K562 (cell line): ENCODE measurements around the gene FBXL2. TPM values are rescaled to one million over a fixed set of nuclear protein-coding genes. Genes with fewer than 3 reads are reported as not detected.

Source experiments
- ATAC-seq: fragments of 200-7000 bp; cut with Tn5 transposase; 3 replicates; pipeline ENCODE4 v1.9.1; 2020; ENCODE audit warnings: moderate library complexity
- BruUV-seq: library from RNA; stranded (reverse); fragments of 400-500 nt; replicated peaks from 2 replicates; lab custom pipeline; 2021; lab: Mats Ljungman, UMichigan
- CTCF ChIA-PET: fragments of 300-600 bp; formaldehyde crosslinking; extraction: SDS; loops from one replicate; lab custom pipeline; 2021; ENCODE audit warnings: low intra/inter-chr PET ratio; lab: Yijun Ruan, JAX
- POLR2A ChIA-PET: fragments of 300-600, 350-650 bp; sonication (Branson Sonifier 250); formaldehyde crosslinking; extraction: SDS; loops from one replicate; lab custom pipeline; 2021; ENCODE audit warnings: antibody characterized with exemption, inconsistent platforms; lab: Yijun Ruan, JAX
- DNase-seq, 4 experiments: peaks; one replicate each; pipeline versions ENCODE4 v3.0.0 to v3.0.0-alpha.2; 2011 to 2018; ENCODE audit warnings: low spot score in 3 of 4, mixed read lengths in 3 of 4; ENCODE audit errors: extremely low read depth in 1 of 4
- FAIRE-seq: peaks from 2 replicates; lab custom pipeline; 2011; peaks lifted over from hg19 to GRCh38; lab: Jason Lieb, UNC
- H2AFZ ChIP-seq: 2 replicates; pipeline ENCODE4 v1.6.0; 2011; ENCODE audit warnings: low read depth, low read length, control low read depth, inconsistent platforms
- H3K27ac ChIP-seq: fragments of 200-600 bp; 3 replicates; pipeline ENCODE4 v1.8.0; 2011; ENCODE audit warnings: low read depth, mild to moderate bottlenecking, control low read depth, inconsistent platforms, low read length, moderate library complexity, mixed read lengths; ENCODE audit errors: extremely low read depth
- H3K27me3 ChIP-seq, 2 experiments: fragments of 300-600 bp in 1 of 2; 2 replicates in 1 of 2; 3 replicates in 1 of 2; pipeline versions ENCODE4 v1.6.0 to v1.8.0; 2011; ENCODE audit warnings: inconsistent platforms in 2 of 2, low read length in 2 of 2, mild to moderate bottlenecking in 1 of 2, mixed read lengths in 1 of 2, moderate library complexity in 1 of 2; ENCODE audit not compliant: control insufficient read depth in 2 of 2, insufficient read depth in 2 of 2
- H3K36me3 ChIP-seq: fragments of 300-600 bp; 3 replicates; pipeline ENCODE4 v1.8.0; 2011; ENCODE audit warnings: mild to moderate bottlenecking, low read length, inconsistent platforms; ENCODE audit not compliant: control insufficient read depth, insufficient read depth
- H3K4me1 ChIP-seq, 2 experiments: fragments of 200-600 bp in 1 of 2; replicated peaks in 1 of 2; 2 replicates in 1 of 2; 3 replicates in 1 of 2; pipeline versions ENCODE4 v1.5.1 to v1.8.0; 2011; ENCODE audit warnings: inconsistent platforms in 2 of 2, low read length in 2 of 2, mild to moderate bottlenecking in 1 of 2, mixed read lengths in 1 of 2, moderate library complexity in 1 of 2; ENCODE audit not compliant: control insufficient read depth in 2 of 2, insufficient read depth in 2 of 2
- H3K4me2 ChIP-seq: 2 replicates; pipeline ENCODE4 v1.6.1; 2011; ENCODE audit warnings: low read length, control low read depth, inconsistent platforms, mixed read lengths; ENCODE audit not compliant: insufficient read depth
- H3K4me3 ChIP-seq: fragments of 200-600 bp; sonication (generic), shearing (Covaris generic); 2 replicates; pipeline ENCODE4 v1.5.1; 2016; ENCODE audit warnings: control low read depth, inconsistent platforms
- H3K79me2 ChIP-seq: fragments of 200-600 bp; 3 replicates; pipeline ENCODE4 v1.8.0; 2011; ENCODE audit warnings: low read length, inconsistent platforms; ENCODE audit not compliant: control insufficient read depth, insufficient read depth
- H3K9ac ChIP-seq, 2 experiments: 2 replicates each; pipeline versions ENCODE4 v1.6.0 to v1.6.1; 2011; ENCODE audit warnings: low read depth in 2 of 2, low read length in 2 of 2, control low read depth in 1 of 2, inconsistent platforms in 1 of 2, mild to moderate bottlenecking in 1 of 2, mixed read lengths in 1 of 2; ENCODE audit not compliant: insufficient read depth in 1 of 2
- H3K9me1 ChIP-seq: one replicate; pipeline ENCODE4 v1.6.0; 2011; ENCODE audit warnings: inconsistent platforms, mild to moderate bottlenecking, low read length, moderate library complexity; ENCODE audit not compliant: control insufficient read depth, insufficient read depth
- H3K9me3 ChIP-seq: replicated peaks from 2 replicates; pipeline ENCODE4 v1.5.1; 2011; ENCODE audit warnings: low read depth, low read length, inconsistent platforms; ENCODE audit not compliant: control insufficient read depth, insufficient read depth
- H4K20me1 ChIP-seq: replicated peaks from 2 replicates; pipeline ENCODE4 v1.6.1; 2011; ENCODE audit warnings: low read length, inconsistent platforms, mixed read lengths; ENCODE audit not compliant: control insufficient read depth, insufficient read depth
- CEBPB ChIP-seq: fragments of 450-650 bp; IDR thresholded peaks from 2 replicates; pipeline ENCODE4 v1.6.1; 2016; ENCODE audit warnings: missing genetic modification characterization, missing compliant biosample characterization
- CEBPG ChIP-seq, 3 experiments: fragments of 200-800 bp in 1 of 3; sonication (Bioruptor generic) in 1 of 3; sonication (generic) in 1 of 3; formaldehyde crosslinking in 1 of 3; IDR thresholded peaks in 2 of 3; conservative IDR thresholded peaks in 1 of 3; 2 replicates each; pipeline versions ENCODE4 v1.6.1 to v1.8.0; 2016 to 2022; ENCODE audit warnings: missing compliant biosample characterization in 2 of 3, missing genetic modification characterization in 2 of 3, mild to moderate bottlenecking in 1 of 3, missing genetic modification reagents in 1 of 3
- FOS ChIP-seq: IDR thresholded peaks from 3 replicates; pipeline ENCODE4 v1.6.1; 2011; ENCODE audit not compliant: insufficient read length; ENCODE audit errors: extremely low read depth
- SMARCA5 ChIP-seq: fragments of 450-650 bp; IDR thresholded peaks from 2 replicates; pipeline ENCODE4 v1.6.1; 2016
- ZC3H11A ChIP-seq: IDR thresholded peaks from 2 replicates; pipeline ENCODE4 v1.6.1; 2012; ENCODE audit warnings: low read depth, low read length, improper control_type of control experiment
- ZNF695 ChIP-seq: fragments of 450-650 bp; formaldehyde crosslinking; IDR thresholded peaks from 2 replicates; pipeline ENCODE4 v1.4.0; 2020; ENCODE audit warnings: mild to moderate bottlenecking, moderate library complexity
- WGBS: fragments of 100-300 bp; shearing (Covaris generic); methylation state at CpG from one replicate; pipeline ENCODE4 v1.1.6; 2016; ENCODE audit warnings: low coverage, mixed read lengths; ENCODE audit not compliant: insufficient coverage; ENCODE audit errors: missing lambda C conversion rate; 5-methylcytosine and 5-hydroxymethylcytosine counted together
- in situ Hi-C: fragments of 300-500 bp; cut with MboI; formaldehyde crosslinking; loops from 4 replicates; pipeline ENCODE4 v1.15.0; 2018; ENCODE audit warnings: inconsistent platforms, mixed read lengths
- intact Hi-C: fragments of 100-400 bp; cut with micrococcal nuclease; formaldehyde crosslinking; loops from 2 replicates; pipeline ENCODE4 v1.14.2; 2022
- polyA plus RNA-seq, 8 experiments: library from polyadenylated mRNA; depleted of rRNA in 4 of 8; stranded (reverse) in 5 of 8; unstranded in 3 of 8; fragments of >200 nt; fragmentation: Nextera tagmentation in 2 of 8; fragmentation: Illumina TruSeq in 1 of 8; extraction: Ambion mirVana in 2 of 8; extraction: Trizol in 1 of 8; gene quantifications; 2 replicates each; pipeline versions ENCODE4 v1.2.1 to v1.2.3, GENCODE V29; 2011 to 2014; ENCODE audit warnings: inconsistent platforms in 1 of 8, missing spikeins in 1 of 8
- total RNA-seq, 7 experiments: library from RNA; depleted of rRNA in 6 of 7; stranded (reverse); fragments of >200 nt in 6 of 7; fragmentation: Illumina TruSeq in 2 of 7; extraction: Trizol in 2 of 7; gene quantifications; 2 replicates each; pipeline versions ENCODE4 v1.2.1 to v1.2.3, GENCODE V29; 2011 to 2021; ENCODE audit warnings: low replicate concordance in 1 of 7
- TF ChIP-seq, protein P1 (sequence below), 2 experiments: fragments of 450-650 bp in 1 of 2; sonication (generic) in 1 of 2; formaldehyde crosslinking in 1 of 2; IDR thresholded peaks in 1 of 2; conservative IDR thresholded peaks in 1 of 2; 2 replicates each; pipeline versions ENCODE4 v1.6.1 to v1.8.1; 2016 to 2023; ENCODE audit warnings: mild to moderate bottlenecking in 2 of 2, moderate library complexity in 2 of 2, inconsistent platforms in 1 of 2, missing genetic modification reagents in 1 of 2
- TF ChIP-seq, protein P2 (sequence below): sonication (generic); formaldehyde crosslinking; IDR thresholded peaks from 2 replicates; pipeline ENCODE4 v1.8.1; 2023; ENCODE audit warnings: mild to moderate bottlenecking, missing genetic modification reagents

FBXL2 gene
- total and polyA plus RNA-seq, 9 of the 15 experiments (the other 6 are each of a cell fraction or from before 2014, with no cell fraction given), result 1.3 to 6.9 (median 1.9) TPM

DNA sequence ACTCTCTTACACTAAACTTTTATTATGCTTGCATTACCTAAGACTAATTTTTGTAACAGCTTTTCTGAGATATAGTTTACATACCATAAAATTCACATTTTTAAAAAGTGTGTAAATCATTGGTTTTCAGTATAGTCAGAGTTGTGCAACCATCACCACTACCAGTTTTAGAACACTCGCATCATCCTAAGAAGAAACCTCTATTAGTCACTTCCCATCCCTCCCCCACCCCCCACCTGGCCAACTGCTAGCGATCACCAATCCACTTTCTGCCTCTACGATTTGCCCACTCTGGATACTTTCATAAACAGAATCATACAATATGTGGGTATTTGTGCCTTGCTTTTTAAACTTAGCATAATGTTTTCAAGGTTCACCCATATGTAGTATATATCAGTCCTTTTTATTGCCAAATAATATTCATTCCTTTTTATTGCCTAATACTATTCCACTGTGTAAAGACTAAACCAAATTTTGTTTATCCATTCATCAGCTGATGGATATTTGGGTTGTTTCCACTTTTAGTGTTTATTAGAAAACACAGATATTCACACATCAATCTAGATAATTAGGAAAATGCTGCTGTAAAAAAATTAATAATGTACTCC is 139.9 kb downstream of the FBXL2 start:
- BruUV-seq, result no TSS peak
- Histone ChIP-seq H3K36me3 (peaks cover 75% of the 10 kb centered on the region), H3K4me3 (no peak overlapping the region), H3K9me1 (no peaks in the 10 kb centered on the region), H3K4me2 (no peak overlapping the region), H3K4me1 (no peaks in the 10 kb centered on the region), H3K9me3 (no peaks in the 10 kb centered on the region), H3K27ac (no peak overlapping the region), H3K9ac (no peak overlapping the region), H3K79me2 (peaks cover 30% of the 10 kb centered on the region; the same call in 2 of the 3 replicates), H3K27me3 (no peaks in the 10 kb centered on the region), H2AFZ (no peak overlapping the region), H4K20me1 (no peaks in the 10 kb centered on the region)
- peak; percentile 60; the same call in 1 of the 2 replicates for TF ChIP-seq CEBPB
- TF ChIP-seq, protein P1, sequence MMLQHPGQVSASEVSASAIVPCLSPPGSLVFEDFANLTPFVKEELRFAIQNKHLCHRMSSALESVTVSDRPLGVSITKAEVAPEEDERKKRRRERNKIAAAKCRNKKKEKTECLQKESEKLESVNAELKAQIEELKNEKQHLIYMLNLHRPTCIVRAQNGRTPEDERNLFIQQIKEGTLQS (IDR thresholded peaks at IDR 0.05), result peak; percentile 56
- TF ChIP-seq, protein P1 (CRISPR knock-in tag; conservative IDR thresholded peaks at IDR 0.05), result no peak
- no peak for TF ChIP-seq ZNF695 (CRISPR knock-in tag)
- no peak for TF ChIP-seq FOS
- no peak for TF ChIP-seq CEBPG (CRISPR knock-in tag; IDR thresholded peaks at IDR 0.05)
- peak in 1 of 2 experiments; percentile 75; a peak in 3 of 4 replicates for TF ChIP-seq CEBPG (tag; conservative IDR thresholded peaks at IDR 0.05 in 1 of 2, IDR thresholded peaks at IDR 0.05 in 1 of 2)
- 0 out of 2 replicates have a peak, but pooled peaks have one; percentile 10 for TF ChIP-seq SMARCA5
- no peak for TF ChIP-seq ZC3H11A
- TF ChIP-seq, protein P2, sequence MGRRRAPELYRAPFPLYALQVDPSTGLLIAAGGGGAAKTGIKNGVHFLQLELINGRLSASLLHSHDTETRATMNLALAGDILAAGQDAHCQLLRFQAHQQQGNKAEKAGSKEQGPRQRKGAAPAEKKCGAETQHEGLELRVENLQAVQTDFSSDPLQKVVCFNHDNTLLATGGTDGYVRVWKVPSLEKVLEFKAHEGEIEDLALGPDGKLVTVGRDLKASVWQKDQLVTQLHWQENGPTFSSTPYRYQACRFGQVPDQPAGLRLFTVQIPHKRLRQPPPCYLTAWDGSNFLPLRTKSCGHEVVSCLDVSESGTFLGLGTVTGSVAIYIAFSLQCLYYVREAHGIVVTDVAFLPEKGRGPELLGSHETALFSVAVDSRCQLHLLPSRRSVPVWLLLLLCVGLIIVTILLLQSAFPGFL (CRISPR knock-in tag), result no peak
- DNase-seq (peak in 1 of 4 experiments; percentile 16), FAIRE-seq (no peak), ATAC-seq (no peak)
- WGBS, result 90% methylated on average over 3 of the region's 3 CpGs
- intact Hi-C loops (no loop called here), in situ Hi-C loops (no loop called here)
- ChIA-PET CTCF (no interaction called here), POLR2A (interaction anchor here (1.0 kb wide), 1 partner anchor 11 kb away, joined by 4 read pairs; no protein-coding TSS in a partner anchor)
